HPDE6-E6E7 (cell line): ENCODE data around the gene MTTP.
A peak's percentile ranks its signal among the peaks of the same experiment; 100 is the strongest.
"Not testable (repeated sequence)": the region's sequence is repeated elsewhere in the genome, so short reads cannot be mapped to it uniquely, and the experiment has no call there.

Experiments
- DNase-seq: peaks from one replicate; pipeline ENCODE4 v3.0.0; 2011; ENCODE audit warnings: missing footprints; ENCODE audit errors: extremely low spot score

MTTP gene

GRCh38 chr4:99574530-99575324 is at the start of gene MTTP:
Gene MTTP, plus strand, starts transcription at chr4:99574824. Its CDS starts 86 bp downstream, at chr4:99574910.
- no peak for DNase-seq

- DNase-seq: no peak
Observed at GRCh38 chr4:99529228-99529627, 45.4 kb upstream of the MTTP start.

- no peak for DNase-seq
Observed at GRCh38 chr4:99529956-99530355, 44.7 kb upstream of the MTTP start.

- DNase-seq: not testable (repeated sequence)
Observed at GRCh38 chr4:99534699-99535098, 39.9 kb upstream of the MTTP start.

- DNase-seq: no peak
Observed at GRCh38 chr4:99536271-99536670, 38.4 kb upstream of the MTTP start.

GRCh38 chr4:99536848-99537247 is 37.8 kb upstream of the MTTP start:
- DNase-seq: no peak

GRCh38 chr4:99537674-99538073 is 37.0 kb upstream of the MTTP start:
- no peak for DNase-seq

GRCh38 chr4:99540277-99540939 is 34.2 kb upstream of the MTTP start:
- no peak for DNase-seq

- DNase-seq: no peak
Observed at GRCh38 chr4:99552872-99553271, 21.8 kb upstream of the MTTP start.

- peak; percentile 87 for DNase-seq
Observed at GRCh38 chr4:99563310-99564186, 11.1 kb upstream of the MTTP start, which contains the start of gene TRMT10A. Gene TRMT10A, minus strand, starts transcription at chr4:99564039. Its CDS starts 4,701 bp downstream, at chr4:99559338.

- no peak for DNase-seq
Observed at GRCh38 chr4:99564921-99565320, 9.7 kb upstream of the MTTP start.

- no peak for DNase-seq
Observed at GRCh38 chr4:99571883-99572282, 2.7 kb upstream of the MTTP start.

GRCh38 chr4:99572527-99573240 is 1.9 kb upstream of the MTTP start:
- no peak for DNase-seq

GRCh38 chr4:99573735-99574368 is 772 bp upstream of the MTTP start:
- DNase-seq: no peak

- DNase-seq: no peak
Observed at GRCh38 chr4:99578714-99579113, 4.1 kb downstream of the MTTP start.

GRCh38 chr4:99585516-99585915 is 10.9 kb downstream of the MTTP start:
- no peak for DNase-seq

- no peak for DNase-seq
Observed at GRCh38 chr4:99586322-99586721, 11.7 kb downstream of the MTTP start.

- no peak for DNase-seq
Observed at GRCh38 chr4:99586797-99587196, 12.2 kb downstream of the MTTP start.

GRCh38 chr4:99587309-99587708 is 12.7 kb downstream of the MTTP start:
- no peak for DNase-seq

GRCh38 chr4:99587803-99588202 is 13.2 kb downstream of the MTTP start:
- no peak for DNase-seq

GRCh38 chr4:99591757-99592156 is 17.1 kb downstream of the MTTP start:
- no peak for DNase-seq
